ENCODE measurements around the gene RFNG. TPM values are rescaled to one million over a fixed set of nuclear protein-coding genes. Genes with fewer than 3 reads are reported as not detected.
A peak's percentile ranks its signal among the peaks of the same experiment; 100 is the strongest.

Gene RFNG
- total and polyA plus RNA-seq, 2 of the 13 experiments (the other 11 are each of a cell fraction or from before 2014, with no cell fraction given): 61.4 to 64.0 TPM

- 0 out of 2 replicates have a peak, but pooled peaks have one; percentile 48 for TF ChIP-seq ZHX2 (IDR thresholded peaks at IDR 0.05; ENCODE audit: low read depth)
- peak; percentile 93 for TF ChIP-seq ZHX2 (CRISPR knock-in tag; IDR thresholded peaks at IDR 0.05; ENCODE audit: borderline replicate concordance)
- TF ChIP-seq ZNF710 (CRISPR knock-in tag; IDR thresholded peaks at IDR 0.05; ENCODE audit: borderline replicate concordance): peak; percentile 68
- peak; percentile 22; the same call in 1 of the 2 replicates for TF ChIP-seq TARDBP (CRISPR knock-in tag; IDR thresholded peaks at IDR 0.05)
- TF ChIP-seq ZNF512 (CRISPR knock-in tag; IDR thresholded peaks at IDR 0.05): no peak
- TF ChIP-seq HMG20A (CRISPR knock-in tag; IDR thresholded peaks at IDR 0.05; ENCODE audit: borderline replicate concordance): no peak
- TF ChIP-seq ZNF598 (CRISPR knock-in tag; IDR thresholded peaks at IDR 0.05; ENCODE audit: borderline replicate concordance): no peak
- TF ChIP-seq ESRRA (CRISPR knock-in tag; IDR thresholded peaks at IDR 0.05; ENCODE audit: low read depth): peak; percentile 79
- TF ChIP-seq NFKB2 (CRISPR knock-in tag; IDR thresholded peaks at IDR 0.05; ENCODE audit: borderline replicate concordance): peak; percentile 12; the same call in 1 of the 2 replicates
- no peak for TF ChIP-seq CENPBD1 (CRISPR knock-in tag; IDR thresholded peaks at IDR 0.05; ENCODE audit: borderline replicate concordance, low read depth)
- 0 out of 2 replicates have a peak, but pooled peaks have one; percentile 67 for TF ChIP-seq SRY (CRISPR knock-in tag; IDR thresholded peaks at IDR 0.05)
- no peak for TF ChIP-seq ZFP62 (CRISPR knock-in tag; IDR thresholded peaks at IDR 0.05)
- no peak for TF ChIP-seq ZNF337 (CRISPR knock-in tag; IDR thresholded peaks at IDR 0.05; ENCODE audit: borderline replicate concordance, low read depth)
- peak; percentile 59; the same call in 1 of the 2 replicates for TF ChIP-seq ZNF746 (CRISPR knock-in tag; IDR thresholded peaks at IDR 0.05)
- 0 out of 2 replicates have a peak, but pooled peaks have one; percentile 36 for TF ChIP-seq THRA (CRISPR knock-in tag; IDR thresholded peaks at IDR 0.05; ENCODE audit: borderline replicate concordance)
- TF ChIP-seq NR2F1 (CRISPR knock-in tag; IDR thresholded peaks at IDR 0.05): no peak
These were observed 46.7 kb upstream of the RFNG start, which contains the start of gene FASN (continued) for GRCh38 chr17:82098169-82098938.
